Non-pigmented ciliary epithelial cell (primary cell): ENCODE results near the gene MORF4L1.
A peak's percentile ranks its signal among the peaks of the same experiment; 100 is the strongest.
"Not testable (repeated sequence)": the region's sequence is repeated elsewhere in the genome, so short reads cannot be mapped to it uniquely, and the experiment has no call there.

Source experiments
- DNase-seq: peaks from one replicate; pipeline ENCODE4 v3.0.0-alpha.2; 2010; ENCODE audit warnings: low read depth

MORF4L1 gene

DNA sequence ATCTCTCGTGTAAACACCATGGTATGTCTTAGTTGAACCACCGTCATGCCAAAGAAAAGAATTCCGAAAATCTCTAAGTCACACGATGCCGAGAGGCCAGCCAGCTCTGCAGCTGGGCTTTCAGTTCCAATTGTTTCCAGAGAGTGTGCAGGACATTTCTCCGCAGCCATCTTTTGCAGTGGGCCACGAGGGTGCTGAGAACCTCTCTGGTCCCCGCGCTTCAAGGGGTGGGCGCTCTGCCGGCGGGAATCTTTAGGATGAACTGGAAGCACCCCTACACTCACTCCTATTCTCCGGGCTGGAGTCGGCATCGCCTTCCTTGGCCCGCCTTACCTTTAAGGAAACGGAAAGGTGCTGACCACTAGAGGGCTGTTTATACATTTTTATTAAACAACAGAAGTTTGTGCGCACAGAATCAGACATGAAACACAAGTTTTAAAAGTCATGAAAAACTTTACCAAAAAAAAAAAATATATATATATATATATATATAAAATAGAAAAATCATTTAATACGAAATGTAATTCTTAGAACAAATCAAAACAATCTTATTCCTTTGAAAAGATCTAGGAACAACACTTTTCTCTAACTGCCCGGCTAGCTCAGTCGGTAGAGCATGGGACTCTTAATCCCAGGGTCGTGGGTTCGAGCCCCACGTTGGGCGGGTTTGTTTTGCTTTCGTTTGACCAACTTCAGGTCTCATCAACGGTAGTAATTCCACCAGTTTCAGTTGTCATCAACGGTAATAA is 12.5 kb upstream of the MORF4L1 start:
- peak; percentile 45 for DNase-seq

DNA sequence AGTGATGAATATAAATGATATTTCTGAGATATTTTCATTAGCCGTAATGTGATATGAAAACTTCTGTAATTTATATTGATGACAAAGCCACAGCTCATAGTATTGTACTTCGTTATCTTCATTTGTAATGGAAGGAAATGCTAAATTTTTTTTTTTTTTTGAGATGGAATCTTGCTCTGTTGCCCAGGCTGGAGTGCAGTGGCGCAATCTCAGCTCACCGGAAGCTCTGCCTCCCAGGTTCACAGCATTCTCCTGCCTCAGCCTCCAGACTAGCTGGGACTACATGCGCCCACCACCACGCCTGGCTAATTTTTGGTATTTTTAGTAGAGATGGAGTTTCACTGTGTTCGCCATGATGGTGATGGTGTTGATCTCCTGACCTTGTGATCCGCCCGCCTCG is 7.1 kb upstream of the MORF4L1 start:
- DNase-seq = not testable (repeated sequence)

DNA sequence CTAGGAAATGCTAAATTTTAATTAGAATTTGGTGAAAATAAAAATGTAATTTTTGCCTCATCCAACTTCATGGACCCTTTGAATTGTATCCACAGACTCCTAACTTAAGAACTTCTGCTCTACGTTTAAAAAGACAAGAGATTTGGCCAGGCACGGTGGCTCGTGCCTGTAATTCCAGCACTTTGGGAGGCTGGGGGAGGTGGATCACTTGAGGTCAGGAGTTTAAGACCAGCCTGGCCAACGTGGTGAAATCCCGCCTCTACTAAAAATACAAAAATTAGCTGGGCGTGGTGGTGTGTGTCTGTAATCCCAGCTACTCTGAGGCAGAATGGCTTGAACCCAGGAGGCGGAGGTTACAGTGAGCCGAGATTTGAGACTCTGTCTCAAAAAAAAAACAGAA is 6.7 kb upstream of the MORF4L1 start:
- not testable (repeated sequence) for DNase-seq

DNA sequence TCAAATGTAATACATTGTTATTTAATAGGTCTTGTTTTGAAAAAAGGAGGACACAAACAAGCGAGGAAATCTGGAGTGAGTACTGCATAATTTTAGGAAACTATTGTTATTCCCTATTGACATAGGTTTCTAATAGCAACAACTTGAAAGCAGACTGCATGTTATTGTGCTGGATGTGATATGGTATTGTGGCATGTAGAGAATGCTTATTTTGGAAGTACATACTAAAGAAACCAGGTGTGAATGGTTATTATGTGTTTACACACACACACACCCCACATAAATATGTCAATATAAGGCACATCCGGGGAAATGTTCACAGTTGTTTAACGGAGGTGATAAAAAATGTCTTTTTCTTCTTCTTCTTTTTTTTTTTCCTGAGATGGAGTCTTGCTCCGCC is 5.9 kb upstream of the MORF4L1 start:
- DNase-seq = no peak

DNA sequence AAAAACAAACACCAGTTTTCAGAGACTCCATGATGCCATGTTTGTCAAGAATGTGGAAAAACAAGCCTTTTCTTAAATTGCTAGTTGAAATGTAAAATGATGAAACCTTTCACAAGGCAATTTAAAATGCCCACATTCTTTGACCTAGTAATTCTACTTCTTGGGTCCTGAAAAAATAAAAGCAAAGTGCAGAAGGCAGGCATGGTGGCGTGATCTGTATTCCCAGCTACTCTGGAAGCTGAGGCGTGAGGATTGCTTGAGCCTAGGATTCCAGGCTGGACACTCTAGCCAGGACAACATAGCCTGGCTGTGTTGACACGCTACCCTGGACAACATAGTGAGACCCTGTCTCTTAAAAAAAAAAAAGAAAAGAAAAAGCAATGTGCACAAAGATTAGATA is 4.3 kb upstream of the MORF4L1 start:
- no peak for DNase-seq

DNA sequence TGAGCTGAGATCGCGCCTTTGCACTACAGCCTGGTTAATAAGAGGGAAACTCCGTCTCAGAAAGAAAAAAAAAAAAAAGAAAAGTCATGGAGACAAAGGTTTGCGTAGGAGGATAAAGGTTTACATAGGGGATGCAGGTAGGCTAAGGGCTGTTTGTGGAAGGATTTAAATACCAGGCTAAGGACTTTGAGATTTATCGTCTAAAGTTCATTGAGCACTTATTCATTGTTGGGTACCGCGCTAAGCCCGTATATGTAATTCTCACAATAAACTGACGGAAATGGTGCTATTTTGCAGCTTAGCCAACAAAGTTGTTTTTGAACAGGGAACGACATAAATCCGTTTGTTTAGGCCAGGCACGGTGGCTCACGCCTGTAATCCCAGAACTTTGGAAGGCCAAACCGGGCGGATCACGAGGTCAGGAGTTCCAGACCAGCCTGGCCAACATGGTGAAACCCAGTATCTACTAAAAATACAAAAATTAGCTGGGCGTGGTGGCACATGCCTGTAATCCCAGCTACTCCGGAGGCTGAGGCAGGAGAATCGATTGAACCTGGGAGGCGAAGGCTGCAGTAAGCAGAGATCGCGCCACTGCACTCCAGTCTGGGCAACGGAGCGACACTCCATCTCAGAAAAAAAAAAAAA is 1.1 kb upstream of the MORF4L1 start:
- DNase-seq = not testable (repeated sequence)

DNA sequence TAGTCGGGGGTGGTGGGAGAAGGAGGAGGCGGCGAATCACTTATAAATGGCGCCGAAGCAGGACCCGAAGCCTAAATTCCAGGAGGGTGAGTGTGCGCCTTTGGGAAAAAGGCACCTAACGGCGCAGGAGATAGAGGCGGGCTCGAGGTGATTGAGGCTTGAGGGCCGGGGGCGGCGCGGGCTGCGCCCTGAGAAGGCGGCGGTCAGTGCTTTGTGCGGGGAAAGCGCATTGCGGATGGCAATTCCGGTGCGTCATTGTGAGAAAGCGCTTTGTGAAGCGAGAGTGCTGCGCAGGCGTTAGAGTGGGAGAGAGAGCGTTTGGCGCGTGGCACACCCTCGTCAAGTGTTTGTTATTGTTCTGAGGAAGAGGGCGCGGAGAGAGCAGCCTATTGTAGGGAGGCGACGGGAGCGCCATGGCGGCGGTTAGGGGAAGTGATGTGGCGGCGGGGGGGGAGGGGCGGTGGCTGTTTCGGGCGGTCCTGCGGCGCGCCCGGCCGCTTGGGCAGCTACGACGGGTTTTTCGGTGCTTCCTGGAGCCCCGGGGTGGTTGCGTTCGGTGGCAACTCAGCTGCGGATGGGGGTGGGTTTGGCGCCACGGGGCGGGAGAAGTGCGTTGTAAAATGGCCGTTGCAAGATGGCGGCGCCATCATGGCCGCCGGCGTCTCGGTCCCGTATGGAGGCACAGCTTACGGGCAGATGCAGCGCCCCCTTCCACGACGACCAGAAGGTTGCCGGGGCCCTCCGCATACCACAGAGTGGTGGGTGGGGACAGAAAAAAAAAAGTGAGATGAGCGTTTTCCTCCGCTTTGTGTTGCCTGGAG is 492 bp downstream of the MORF4L1 start:
- DNase-seq = peak; percentile 68

DNA sequence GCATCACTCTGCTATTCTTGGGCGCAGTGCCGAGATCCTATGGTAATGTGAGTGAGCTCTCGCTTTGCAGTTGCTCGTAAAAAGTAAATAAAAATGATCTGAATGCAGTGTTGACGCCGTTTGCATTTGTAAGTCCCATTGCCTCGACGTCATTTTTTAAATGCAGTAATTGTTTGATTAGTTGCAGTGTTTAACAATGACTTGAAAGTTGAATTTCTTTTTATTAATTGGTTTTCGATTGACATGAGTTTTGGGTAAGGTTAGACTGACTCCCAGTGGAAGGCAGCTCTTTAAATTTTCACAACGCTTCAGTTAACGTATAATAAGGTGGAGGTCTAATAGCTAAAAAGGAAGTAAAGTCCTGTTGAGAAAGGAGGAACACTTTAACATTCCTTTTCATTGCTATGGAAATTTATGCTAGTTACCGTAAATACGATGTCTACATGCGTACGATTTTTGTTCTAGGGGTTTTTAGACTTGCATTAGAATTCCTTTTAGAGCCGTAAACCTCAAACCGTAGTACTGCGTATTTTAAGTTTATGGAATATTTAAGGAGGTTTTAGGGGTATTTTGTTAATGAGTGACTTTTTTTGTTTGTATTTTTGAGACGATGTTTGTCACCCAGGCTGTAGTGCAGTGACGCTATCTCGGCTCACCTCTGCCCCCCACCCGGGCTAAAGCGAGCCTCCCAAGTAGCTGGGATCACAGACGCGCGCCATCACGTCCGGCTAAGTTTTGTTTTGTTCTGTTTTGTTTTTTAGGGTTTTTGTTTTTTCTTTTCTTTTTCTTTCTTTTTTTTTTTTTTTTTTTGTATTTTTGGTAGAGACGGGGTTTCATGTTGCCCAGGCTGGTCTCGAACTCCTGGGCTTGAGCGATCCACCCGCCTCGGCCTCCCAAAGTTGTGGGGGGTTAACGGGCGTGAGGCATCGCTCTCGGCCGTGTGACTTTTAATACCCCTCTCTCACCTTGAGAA is 1.4 kb downstream of the MORF4L1 start:
- no peak for DNase-seq

DNA sequence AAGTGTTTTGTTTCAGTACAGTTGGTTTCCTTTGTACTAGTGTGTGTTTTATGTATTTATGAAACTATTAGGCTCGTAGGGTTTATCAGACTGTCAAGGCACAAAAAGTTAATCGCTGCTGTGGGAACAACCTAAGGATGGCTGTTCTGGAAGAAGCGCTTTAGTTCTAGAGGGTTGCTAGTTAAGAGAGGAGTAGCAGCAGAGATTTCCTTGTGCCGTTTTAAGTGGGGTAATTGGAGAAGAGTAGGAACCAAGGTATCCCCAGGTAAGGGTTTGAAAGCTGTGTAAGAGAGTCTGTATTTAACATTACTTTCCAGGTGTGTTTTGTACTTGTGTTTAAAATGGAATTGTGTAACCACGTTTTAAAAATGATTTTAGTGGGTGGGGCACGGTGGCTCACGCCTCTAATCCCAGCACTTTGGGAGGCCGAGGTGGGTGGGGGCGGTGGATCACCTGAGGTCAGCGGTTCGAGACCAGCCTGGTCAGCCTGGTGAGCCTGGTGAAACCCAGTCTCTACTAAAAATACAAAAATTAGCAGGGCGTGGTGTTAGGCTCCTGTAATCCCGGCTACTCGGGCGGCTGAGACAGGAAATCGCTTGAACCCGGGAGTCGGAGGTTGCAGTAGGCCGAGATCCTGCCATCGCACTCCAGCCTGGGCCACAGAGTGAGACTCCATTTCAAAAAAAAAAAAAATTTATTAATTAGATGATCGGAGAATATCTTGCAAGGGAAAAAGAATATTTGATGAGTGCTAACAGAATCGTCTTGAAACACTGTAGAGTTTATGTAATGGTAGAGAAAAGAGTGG is 2.6 kb downstream of the MORF4L1 start:
- DNase-seq = no peak

DNA sequence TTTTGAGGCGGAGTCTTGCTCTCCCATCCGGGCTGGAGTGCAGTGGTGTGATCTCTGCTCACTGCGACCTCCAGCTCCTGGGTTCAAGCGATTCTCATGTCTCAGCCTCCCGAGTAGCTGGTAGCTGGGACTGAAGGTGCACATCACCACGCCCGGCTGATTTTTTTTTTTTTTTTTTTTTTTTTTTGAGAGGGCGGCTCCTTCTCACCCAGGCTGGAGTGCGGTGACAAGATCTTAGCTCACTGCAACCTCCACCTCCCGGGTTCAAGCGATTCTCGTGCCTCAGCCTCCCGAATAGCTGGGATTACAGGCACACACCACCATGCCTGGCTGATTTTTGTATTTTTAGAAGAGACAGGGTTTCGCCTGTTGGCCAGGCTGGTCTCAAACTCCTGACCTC is 4.3 kb downstream of the MORF4L1 start:
- DNase-seq = not testable (repeated sequence)

DNA sequence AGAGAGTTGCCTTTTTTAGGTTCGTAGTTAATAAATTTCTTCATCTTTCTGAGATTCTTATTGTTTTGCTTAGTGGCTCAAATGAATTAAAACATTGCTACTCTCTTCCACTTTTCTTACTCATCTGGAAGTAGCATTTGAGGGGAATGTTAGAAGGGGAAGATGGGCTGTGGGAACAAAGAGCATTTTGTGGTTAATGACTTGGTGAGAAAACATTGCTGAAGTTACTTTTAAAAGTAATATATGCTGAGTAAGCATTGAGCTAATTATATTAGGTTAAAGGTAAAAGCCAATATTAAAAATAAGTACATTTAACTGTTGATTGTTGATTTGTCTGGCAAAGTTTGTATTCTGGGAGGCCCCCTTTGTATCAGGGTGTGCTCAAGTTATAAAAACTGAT is 5.7 kb downstream of the MORF4L1 start:
- DNase-seq = peak; percentile 38

DNA sequence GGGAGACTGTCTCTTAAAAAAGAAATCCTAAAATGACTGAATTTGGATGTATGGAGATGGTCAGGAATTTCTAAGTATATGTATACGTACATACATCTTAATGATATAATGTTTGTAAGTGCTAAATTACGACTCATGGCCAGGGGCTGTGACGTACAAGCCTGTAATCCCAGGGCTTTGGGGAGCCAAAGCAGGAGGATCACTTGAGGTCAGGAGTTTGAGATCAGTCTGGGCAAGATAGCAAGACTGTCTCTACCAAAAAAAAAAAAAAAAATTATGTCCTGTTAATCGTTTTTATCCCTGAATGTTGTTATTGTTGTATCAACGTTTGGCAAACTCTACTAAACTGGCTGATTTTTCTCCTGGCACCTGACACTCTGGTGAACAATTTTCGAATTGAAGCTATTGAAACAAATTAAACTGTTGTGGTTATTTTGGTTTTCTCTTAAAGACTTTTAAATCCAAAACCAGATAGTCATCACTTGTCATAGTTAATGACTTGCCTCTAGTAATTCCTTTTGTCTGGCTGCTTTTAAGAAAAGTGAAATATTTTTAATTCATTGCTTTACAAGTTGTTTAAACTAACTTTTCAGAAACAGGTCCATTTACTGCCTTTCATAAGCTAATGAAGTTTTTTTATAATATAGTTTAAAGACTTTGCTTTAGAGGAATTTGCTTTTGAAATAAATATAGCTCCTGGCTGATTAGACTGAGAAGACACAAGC is 7.0 kb downstream of the MORF4L1 start:
- DNase-seq = no peak

DNA sequence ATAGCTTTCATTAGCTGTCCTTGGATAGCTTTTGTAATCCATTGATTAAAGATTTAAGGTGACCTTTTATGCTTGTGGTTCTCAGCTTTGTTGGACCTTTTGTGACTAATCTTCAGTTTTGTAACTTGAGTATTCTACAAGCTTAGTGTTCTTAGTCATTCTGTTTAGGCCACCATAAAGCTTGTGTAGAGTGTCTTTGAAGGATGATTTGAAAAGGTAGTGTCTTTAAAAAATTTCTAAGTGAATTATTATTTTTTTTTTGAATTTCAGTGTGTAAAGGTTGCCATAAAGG is 7.5 kb downstream of the MORF4L1 start:
- no peak for DNase-seq

DNA sequence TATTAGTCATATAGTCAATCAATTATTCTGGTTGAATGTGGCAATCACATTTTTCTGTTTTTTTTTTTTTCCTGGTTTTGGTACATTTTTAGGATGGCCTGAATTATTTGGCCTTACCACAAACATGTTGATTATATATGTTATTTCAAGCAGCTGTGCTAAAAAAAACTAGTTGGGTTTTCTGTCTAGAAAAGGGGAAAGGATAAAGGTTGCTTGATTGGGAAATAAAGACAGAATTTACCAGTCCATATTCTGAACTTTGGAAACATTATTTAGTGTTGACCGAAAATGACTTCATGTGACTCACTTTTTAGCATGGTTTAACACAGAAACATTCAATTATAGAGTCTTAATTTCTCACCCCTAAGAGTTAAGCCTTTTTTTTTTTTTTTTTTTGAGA is 8.1 kb downstream of the MORF4L1 start:
- no peak for DNase-seq

DNA sequence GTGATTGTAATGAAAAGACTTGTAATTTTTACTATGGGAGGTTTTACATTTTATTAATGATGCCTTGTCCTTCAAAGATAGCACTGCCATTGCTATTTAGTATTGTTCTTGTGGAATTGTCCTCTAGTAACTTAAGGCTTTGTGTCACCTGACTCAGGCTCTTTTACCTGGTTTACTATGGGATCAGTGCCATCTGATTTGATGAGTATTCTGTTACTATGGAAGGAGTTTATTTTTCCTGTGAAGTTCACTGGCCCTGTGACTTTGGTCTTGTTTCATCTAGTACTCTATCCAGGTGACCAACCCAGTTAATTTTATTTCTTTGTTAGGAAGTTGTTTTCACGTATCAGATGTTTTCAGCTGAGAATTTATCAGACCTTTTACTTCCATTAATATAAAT is 9.0 kb downstream of the MORF4L1 start:
- no peak for DNase-seq

DNA sequence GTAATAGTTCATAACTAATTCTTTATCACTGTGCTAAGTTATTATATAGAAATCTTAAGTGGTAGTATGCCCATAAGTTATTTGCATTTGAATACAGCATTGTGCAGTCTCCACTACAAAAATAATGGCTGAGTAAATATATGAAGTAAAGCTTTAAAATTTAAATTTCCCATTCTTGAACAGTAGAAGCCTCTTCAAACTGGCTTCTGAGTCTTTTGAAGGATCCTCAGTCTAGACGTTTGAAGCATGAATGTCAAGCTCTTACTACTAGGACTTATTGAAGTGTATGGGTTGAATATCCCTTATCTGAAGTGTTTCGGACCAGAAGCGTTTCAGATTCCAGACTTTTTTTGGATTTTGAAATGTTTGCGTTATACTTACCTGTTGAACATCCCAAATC is 16.3 kb downstream of the MORF4L1 start:
- no peak for DNase-seq

DNA sequence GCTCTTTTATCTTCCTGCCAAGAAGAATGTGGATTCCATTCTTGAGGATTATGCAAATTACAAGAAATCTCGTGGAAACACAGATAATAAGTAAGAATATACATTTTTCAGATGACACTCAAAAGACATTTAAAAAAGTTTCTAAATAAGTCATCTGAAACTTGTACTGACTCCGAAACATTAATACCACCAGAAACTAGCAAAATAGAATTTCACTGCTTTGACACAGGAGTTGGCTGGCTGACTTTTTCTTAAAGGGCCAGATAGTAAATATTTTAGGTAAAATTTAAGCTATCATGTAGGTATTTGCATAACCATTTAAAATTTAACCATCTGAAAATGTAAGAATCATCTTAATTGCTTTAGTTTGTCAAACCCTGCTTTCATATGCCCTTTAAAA is 20.8 kb downstream of the MORF4L1 start:
- DNase-seq = no peak

DNA sequence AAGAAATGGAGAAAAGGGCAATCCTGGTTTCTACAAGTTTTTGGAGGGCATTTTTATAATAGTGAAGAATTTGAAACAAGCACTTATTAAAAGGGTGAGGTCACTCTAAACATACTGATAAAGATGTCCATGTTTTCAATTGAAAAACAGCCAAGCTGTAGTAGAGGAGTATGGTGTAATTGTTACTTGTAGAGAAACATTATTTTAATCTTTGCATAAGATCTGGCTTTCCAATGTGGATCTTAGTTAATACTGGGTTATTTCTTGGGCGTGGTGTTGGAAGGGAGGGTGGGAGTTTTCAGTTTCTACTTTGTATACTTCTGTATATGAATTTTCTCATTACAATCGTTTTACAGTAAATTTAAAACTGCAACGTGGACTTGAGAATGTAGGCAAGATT is 22.8 kb downstream of the MORF4L1 start:
- no peak for DNase-seq

DNA sequence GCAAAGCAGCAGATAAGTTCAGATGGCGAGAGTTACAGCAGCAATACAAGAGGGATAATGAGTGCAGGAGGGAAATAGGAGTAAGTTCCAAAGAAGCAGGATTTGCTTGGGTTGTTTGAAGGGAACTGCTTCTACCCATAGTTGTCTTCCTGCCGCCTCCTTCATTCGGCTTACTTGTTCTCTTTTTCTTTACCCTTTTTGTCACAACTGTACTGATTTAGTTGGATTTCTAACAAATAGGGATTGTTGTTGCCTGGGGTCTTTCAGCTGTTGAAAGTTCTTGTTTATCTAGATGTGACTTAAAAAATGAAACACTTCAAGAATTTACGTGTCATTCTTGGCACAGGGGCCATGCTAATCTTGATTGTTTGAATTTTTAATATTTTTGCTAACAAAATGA is 25.9 kb downstream of the MORF4L1 start:
- DNase-seq = no peak

DNA sequence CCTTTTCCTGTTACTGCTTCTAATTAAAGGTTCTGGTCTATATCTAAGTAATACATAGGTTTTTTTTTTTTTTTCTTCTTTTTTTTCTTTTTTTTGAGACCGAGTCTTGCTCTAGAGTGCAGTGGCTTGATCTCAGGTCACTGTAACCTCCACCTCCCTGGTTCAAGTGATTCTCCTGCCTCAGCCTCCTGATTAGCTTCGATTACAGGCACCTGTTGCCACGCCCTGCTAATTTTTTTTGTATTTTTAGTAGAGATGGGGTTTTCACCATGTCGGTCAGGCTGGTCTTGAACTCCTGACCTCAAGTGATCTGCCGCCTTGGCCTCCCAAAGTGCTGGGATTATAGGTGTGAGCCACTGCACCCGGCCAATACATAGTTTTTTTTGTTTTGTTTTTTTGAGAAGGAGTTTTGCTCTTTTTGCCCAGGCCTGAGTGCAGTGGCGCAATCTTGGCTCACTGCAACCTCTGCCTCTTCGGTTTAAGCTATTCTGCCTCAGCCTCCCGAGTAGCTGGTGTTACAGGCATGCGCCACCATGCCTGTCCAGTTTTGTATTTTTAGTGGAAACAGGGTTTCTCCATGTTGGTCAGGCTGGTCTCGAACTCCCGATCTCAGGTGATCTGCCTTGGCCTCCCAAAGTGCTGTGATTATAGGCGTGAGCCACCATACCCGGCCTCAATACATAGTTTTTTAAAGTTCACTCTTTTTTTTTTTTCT is 28.3 kb downstream of the MORF4L1 start:
- DNase-seq = not testable (repeated sequence)
